CD4-positive, alpha-beta T cell treated with Interferon gamma for 1 hour (primary cell): ENCODE data around the gene SELENOF.
"Not testable (repeated sequence)": the region's sequence is repeated elsewhere in the genome, so short reads cannot be mapped to it uniquely, and the experiment has no call there.

Experiments
- DNase-seq: peaks from one replicate; pipeline ENCODE4 v3.0.0-alpha.2; 2020

Gene SELENOF

GRCh38 chr1:86854352-86854751 is 59.6 kb downstream of the SELENOF start:
- no peak for DNase-seq

- no peak for DNase-seq
These were observed 61.0 kb downstream of the SELENOF start for GRCh38 chr1:86852782-86853408.

GRCh38 chr1:86852289-86852688 is 61.6 kb downstream of the SELENOF start:
- no peak for DNase-seq

- DNase-seq = no peak
These were observed 64.2 kb downstream of the SELENOF start for GRCh38 chr1:86849756-86850155.

- DNase-seq = no peak
These were observed 65.3 kb downstream of the SELENOF start for GRCh38 chr1:86848654-86849053.

GRCh38 chr1:86846164-86846647 is 67.7 kb downstream of the SELENOF start:
- DNase-seq = no peak

- no peak for DNase-seq
These were observed 68.4 kb downstream of the SELENOF start for GRCh38 chr1:86845514-86845913.

GRCh38 chr1:86841116-86841515 is 72.8 kb downstream of the SELENOF start:
- DNase-seq = no peak

- peak; percentile 55 for DNase-seq
These were observed 80.3 kb downstream of the SELENOF start for GRCh38 chr1:86833461-86834215.

- no peak for DNase-seq
These were observed 81.5 kb downstream of the SELENOF start for GRCh38 chr1:86832433-86832832.

GRCh38 chr1:86829321-86829720 is 84.6 kb downstream of the SELENOF start:
- DNase-seq = no peak

GRCh38 chr1:86828024-86828423 is 85.9 kb downstream of the SELENOF start:
- DNase-seq = no peak

- DNase-seq = no peak
These were observed 87.1 kb downstream of the SELENOF start for GRCh38 chr1:86826856-86827255.

GRCh38 chr1:86825319-86825718 is 88.6 kb downstream of the SELENOF start:
- no peak for DNase-seq

- no peak for DNase-seq
These were observed 90.0 kb downstream of the SELENOF start for GRCh38 chr1:86823821-86824500.

- no peak for DNase-seq
These were observed 90.5 kb downstream of the SELENOF start for GRCh38 chr1:86823386-86823785.

- DNase-seq = no peak
These were observed 91.5 kb downstream of the SELENOF start for GRCh38 chr1:86822459-86822858.

GRCh38 chr1:86821956-86822355 is 92.0 kb downstream of the SELENOF start:
- no peak for DNase-seq

- DNase-seq = not testable (repeated sequence)
These were observed 94.0 kb downstream of the SELENOF start for GRCh38 chr1:86819970-86820369.

GRCh38 chr1:86817246-86817826 is 96.6 kb downstream of the SELENOF start:
- DNase-seq = not testable (repeated sequence)

GRCh38 chr1:86814118-86814517 is 99.8 kb downstream of the SELENOF start:
- not testable (repeated sequence) for DNase-seq
